ACHN (cell line): ENCODE results near the gene COL1A1.

Experiments used
- DNase-seq: peaks from one replicate; pipeline ENCODE4 v3.0.0-alpha.2; 2015
- in situ Hi-C: cut with HindIII; loops from 2 replicates; pipeline ENCODE4 v1.10.0; 2017; ENCODE audit warnings: low sequenced_read_pairs, low pct_ligation_motif_present, low pct_unique_long_range_greater_than_20kb

The COL1A1 gene

GRCh38 chr17:50204431-50204830, 3.0 kb upstream of the COL1A1 start:
- DNase-seq, result no peak
- in situ Hi-C loops, result no loop called here

GRCh38 chr17:50203604-50204345, 2.3 kb upstream of the COL1A1 start:
- no peak for DNase-seq
- in situ Hi-C loops, result no loop called here

DNA sequence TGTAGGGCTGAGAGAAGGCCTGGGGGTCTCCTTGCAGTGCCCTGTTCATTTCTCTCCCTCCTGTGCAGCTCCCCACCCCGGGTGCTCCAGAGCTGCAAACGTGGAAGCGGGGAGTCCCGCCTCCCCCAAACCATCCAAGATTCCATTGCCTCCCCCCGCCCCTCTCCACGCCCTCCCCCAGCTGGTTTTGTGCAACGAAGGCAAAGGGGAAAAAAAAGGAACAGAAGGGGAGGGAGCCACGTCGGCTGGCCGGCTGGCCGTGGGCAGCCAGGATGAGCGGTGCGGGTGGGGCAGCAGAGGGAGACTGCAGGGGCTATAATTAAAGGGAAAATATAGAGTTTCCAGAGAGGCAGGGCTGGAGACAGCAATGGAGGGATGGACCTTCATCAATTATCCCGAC, 1.7 kb upstream of the COL1A1 start:
- in situ Hi-C loops, result no loop called here
- DNase-seq, result no peak

DNA sequence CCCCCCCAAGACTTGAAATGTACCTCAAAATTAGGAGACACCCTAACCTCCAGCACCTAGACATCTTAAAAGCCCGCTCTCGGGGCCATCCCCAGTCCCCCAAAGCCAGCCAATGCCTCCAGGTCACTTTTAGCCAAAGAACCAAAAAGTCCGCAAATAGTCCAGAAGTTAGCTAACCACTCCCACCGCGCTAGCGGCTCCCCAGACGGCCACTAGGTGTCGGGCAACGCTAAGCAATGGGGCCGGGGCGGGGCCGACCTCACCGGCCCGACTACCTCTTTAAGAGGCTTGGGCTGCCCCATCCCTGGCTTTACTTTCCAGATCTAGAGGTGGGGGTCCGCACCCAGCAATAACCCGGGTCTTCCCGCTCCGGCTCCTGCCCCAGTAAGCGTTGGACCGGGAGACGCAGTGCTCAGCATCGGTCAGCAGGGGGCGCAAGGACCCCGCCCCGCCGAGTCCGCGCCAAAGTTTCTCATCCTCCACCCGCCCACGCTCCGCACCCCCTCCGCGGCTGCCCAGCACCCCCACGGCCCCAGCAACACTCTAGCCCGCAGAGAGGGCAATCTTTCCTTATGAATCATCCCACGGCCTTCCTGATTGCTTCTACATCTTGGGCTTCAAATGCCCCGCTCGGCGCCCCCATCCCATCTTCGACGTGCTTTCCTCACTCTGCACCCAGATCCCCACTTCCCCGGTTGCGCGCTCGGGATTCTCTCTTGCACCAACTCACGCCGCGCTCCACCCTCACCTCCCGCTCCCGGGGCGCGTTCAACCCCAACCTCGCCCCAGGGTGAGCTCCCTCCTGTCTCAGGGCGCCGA, 765 bp downstream of the COL1A1 start:
- DNase-seq, result peak; percentile 92
- in situ Hi-C loops, result no loop called here

GRCh38 chr17:50199803-50200456, 1.5 kb downstream of the COL1A1 start:
- peak; percentile 97 for DNase-seq
- in situ Hi-C loops, result no loop called here

GRCh38 chr17:50199211-50199802, 2.1 kb downstream of the COL1A1 start:
- in situ Hi-C loops, result no loop called here
- no peak for DNase-seq

GRCh38 chr17:50198026-50198669, 3.3 kb downstream of the COL1A1 start:
- in situ Hi-C loops, result no loop called here
- peak; percentile 79 for DNase-seq

DNA sequence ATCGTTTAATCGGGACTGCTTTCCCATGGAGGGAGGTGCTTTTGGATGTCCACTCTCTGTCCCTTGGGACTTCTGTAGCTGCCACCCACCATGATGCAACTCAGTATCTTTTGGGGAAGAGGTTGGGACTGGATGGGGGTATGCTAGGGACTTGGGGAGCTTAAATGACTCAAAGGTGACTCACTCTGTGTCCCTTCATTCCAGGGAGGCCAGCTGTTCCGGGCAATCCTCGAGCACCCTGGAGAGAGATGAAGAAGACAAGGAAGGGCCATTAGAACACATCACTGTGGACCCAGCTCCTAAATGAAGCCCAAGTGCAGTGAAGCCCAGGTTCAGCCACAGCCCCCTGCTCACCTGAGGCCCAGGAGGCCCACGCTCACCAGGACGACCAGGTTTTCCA, 4.6 kb downstream of the COL1A1 start:
- DNase-seq, result no peak
- in situ Hi-C loops, result no loop called here

DNA sequence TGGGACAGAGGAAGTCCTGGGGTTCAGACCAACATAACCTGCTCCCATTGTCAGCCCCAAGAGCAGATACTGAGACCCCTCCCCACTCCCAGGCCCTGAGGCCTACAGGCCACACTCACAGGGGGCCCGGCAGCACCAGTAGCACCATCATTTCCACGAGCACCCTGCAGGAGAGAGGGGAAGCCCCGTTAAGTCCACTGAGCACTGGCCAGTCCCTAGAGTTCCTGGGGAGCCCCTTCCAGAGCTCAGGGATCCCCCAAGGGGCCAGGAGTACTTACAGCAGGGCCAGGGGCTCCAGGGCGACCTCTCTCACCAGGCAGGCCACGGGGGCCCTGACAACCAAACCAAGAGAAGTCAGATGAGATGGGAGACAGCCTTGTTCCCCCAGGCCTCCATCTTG, 5.4 kb downstream of the COL1A1 start:
- no peak for DNase-seq
- in situ Hi-C loops, result no loop called here

DNA sequence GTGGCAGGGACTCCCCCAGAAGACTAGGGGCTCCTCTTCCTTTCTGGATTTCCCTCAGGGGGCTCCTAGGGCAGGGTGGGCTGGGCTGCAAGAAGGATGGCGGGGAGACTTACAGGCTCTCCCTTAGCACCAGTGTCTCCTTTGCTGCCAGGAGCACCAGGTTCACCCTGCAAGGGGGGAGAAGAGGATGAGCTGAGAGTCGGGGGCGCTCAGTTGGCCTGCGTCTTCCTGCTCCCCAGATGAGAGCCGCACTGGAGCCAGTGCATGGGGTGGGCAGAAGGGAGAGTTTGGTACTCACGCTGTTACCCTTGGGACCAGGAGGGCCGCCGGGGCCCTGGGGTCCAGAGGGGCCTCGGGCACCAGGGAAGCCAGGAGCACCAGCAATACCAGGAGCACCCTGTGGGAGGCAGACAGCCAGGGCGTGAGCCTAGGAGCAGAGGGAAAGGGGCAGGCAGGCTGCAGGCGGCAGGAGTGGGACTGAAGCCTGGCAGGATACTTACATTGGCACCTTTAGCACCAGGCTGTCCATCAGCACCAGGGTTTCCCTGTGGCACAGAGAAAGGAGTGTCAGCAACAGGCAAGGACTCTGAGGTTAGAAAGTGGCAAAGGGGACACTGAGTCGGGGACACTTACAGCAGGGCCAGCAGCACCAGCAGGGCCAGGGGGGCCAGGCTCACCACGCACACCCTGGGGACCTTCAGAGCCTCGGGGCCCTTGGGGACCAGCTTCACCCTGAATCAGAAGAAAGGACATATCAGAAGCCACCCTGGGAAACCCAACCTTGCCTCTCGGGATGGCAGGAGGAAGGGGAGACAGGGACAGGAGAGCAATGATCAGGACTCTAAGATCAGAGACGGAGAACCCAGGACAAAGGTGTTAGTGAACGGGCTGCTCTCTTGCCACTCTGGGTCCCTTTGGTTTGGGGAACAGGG, 6.2 kb downstream of the COL1A1 start:
- no peak for DNase-seq
- in situ Hi-C loops, result no loop called here

- in situ Hi-C loops, result no loop called here
- DNase-seq, result no peak
Observed at GRCh38 chr17:50194140-50194933, 7.1 kb downstream of the COL1A1 start.

DNA sequence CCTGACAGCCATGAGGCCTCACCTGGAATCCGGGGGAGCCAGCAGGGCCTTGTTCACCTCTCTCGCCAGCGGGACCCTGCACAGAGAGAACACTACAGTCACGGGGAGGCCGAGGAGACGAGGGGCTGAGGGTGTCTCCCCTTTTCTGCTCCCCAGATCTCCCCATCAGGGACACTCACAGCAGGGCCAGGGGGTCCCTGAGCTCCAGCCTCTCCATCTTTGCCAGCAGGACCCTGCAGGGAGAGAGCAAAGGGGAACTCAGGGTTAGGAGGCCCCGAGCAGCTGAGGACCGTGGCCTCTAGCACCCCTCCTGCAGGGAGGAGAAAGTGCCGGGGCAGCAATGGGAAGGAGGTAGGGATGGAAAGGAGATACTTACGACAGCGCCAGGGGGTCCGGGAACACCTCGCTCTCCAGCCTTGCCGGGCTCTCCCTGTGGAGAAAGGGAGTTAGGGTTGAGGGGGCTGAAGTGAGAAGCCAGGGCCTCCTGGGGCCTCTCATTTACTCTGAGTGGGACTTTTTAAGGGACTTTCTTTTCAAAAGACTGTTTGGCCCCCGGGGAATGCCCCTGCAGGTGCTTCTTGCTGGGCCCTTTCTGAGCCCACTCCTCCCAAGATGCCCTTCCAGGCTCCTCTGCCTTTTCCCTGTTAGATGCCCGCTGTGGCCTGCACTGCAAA, 8.7 kb downstream of the COL1A1 start:
- no peak for DNase-seq
- in situ Hi-C loops, result no loop called here

- in situ Hi-C loops, result no loop called here
- no peak for DNase-seq
Observed at GRCh38 chr17:50192144-50192617, 9.2 kb downstream of the COL1A1 start.

DNA sequence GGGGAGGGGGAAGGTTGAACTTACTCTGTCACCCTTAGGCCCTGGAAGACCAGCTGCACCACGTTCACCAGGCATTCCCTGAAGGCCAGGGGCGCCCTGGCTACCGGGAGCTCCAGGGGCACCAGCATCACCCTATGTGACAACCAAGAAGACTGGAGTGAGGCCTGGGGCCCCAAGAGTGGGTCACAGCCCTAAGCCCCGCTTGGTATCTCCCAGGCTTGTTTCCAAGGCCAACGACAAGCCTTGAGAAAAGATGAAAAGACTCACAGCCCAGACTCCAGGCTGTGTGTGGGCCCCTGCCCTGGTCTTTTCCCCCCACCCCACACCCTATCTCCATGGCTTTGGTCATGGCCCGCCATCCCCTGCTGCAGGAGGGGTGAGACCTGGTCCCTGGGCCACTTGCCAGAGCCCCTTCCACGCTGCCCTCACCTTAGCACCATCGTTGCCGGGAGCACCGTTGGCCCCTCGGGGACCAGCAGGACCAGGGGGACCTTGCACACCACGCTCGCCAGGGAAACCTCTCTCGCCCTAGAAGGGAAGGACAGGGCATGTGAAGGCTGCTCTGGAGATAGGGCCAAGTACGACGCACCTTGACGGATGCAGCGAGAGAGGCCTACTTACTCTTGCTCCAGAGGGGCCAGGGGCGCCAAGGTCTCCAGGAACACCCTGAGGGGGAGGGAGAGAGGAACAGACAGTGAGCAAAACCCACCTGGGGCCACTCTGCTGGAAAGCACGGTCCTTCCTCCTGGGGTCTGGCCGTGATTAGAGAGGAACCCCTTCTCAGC, 9.9 kb downstream of the COL1A1 start:
- DNase-seq, result no peak
- in situ Hi-C loops, result no loop called here

- no peak for DNase-seq
- in situ Hi-C loops, result no loop called here
Observed at GRCh38 chr17:50190603-50191358, 10.7 kb downstream of the COL1A1 start.
